ENCODE measurements around the gene GSTM2. TPM values are rescaled to one million over a fixed set of nuclear protein-coding genes. Genes with fewer than 3 reads are reported as not detected.
A peak's percentile ranks its signal among the peaks of the same experiment; 100 is the strongest.
"Not testable (repeated sequence)": the region's sequence is repeated elsewhere in the genome, so short reads cannot be mapped to it uniquely, and the experiment has no call there.

Gene GSTM2
- total RNA-seq, 1 experiment from 2014 or later: 19.3 TPM

DNA sequence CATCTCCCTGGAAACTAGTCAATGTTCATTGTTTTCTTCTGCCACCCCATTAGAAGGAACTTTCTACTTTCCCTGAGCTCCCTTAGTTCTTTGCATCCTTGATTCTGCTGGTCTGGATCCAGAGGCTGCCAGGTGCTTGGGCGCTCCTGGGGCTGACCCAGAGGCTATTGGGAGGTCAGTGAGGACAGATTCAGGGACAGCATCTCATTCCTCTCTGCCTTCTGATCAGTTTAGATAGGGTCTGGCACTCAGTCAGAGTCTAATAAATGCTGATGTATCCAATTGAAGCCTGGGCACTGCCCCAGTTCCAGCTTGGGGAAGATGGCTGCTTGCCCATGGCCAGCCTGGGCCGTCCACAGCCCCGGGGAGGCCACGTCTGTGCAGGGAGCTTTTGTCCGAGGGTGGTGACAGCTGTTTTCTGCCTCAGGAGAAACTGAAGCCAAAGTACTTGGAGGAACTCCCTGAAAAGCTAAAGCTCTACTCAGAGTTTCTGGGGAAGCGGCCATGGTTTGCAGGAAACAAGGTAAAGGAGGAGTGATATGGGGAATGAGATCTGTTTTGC, 22.1 kb downstream of the GSTM2 start:
- Histone ChIP-seq H3K4me1 (replicated peaks) (peaks cover 9% of the 10 kb centered on the region), H3K36me3 (no peaks in the 10 kb centered on the region), H3K4me3 (no peak overlapping the region), H3K27ac (no peak overlapping the region), H3K27me3 (replicated peaks) (no peaks in the 10 kb centered on the region), H3K9me3 (replicated peaks) (no peaks in the 10 kb centered on the region)
- no peak for DNase-seq (ENCODE audit: low read depth in 1 of 2, low spot score in 2 of 2)

DNA sequence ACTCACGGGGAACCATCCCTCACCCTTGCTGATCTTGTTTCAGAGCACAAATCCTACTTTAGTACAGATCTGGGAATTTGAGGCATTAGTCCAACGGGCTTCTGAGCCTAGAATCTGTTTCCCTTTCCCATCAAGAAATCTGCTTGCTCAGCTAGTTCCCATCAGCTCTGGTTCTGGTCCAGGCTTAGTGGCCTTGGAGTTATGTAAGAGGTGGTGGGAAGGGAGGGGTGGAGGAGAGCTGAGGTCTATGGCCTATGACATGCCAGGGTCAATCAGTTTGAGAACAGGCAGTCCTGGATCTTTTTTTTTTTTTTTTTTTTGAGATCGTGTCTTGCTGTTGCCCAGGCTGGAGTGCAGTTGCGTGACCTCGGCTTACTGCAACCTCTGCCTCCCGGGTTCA, 23.9 kb downstream of the GSTM2 start:
- Histone ChIP-seq H3K9me3 (replicated peaks) (no peaks in the 10 kb centered on the region), H3K36me3 (no peaks in the 10 kb centered on the region), H3K27me3 (replicated peaks) (no peaks in the 10 kb centered on the region), H3K4me1 (replicated peaks) (peaks cover 9% of the 10 kb centered on the region), H3K27ac (no peak overlapping the region), H3K4me3 (no peak overlapping the region)
- no peak for DNase-seq (ENCODE audit: low read depth in 1 of 2, low spot score in 2 of 2)

DNA sequence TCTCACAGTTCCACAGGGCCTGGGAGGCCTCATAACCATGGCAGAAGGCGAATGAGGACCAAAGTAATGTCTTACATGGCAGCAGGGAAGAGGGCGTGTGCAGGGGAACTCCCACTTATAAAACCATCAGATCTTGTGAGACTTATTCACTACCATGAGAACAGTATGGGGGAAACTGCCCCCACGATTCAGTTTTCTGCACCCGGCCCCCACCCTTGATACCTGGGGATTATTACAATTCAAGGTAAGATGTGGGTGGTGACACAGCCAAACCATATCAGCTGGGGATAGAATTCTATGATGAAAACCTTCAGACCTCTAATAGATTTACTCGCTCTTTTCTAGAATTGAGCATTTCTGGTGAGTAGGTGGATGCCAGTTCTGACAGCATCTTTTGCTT, 26.5 kb downstream of the GSTM2 start:
- not testable (repeated sequence) for H3K4me3 ChIP-seq; DNase-seq (ENCODE audit: low read depth in 1 of 2, low spot score in 2 of 2); H3K27ac ChIP-seq

DNA sequence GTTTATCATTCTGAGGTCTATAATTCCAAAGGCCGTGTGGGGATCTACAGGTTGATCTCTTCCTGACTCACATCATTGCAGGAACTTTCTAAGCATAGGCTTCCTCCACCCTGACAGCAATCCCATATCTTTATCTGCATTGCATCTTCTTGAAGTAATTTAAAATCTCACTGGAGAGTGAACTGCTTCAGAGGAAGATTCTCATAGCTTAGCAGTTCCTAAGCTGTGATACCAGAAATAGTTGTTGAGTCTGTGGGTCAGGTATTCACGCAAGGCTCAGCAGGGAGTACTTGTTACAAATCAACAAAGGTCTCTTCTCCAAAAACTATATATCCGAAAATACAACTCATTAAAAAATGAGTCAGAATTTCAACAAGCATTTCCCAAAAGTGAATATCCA, 27.3 kb downstream of the GSTM2 start:
- H3K4me3 ChIP-seq; H3K27ac ChIP-seq; H3K9me3 ChIP-seq (replicated peaks); H3K4me1 ChIP-seq (replicated peaks); H3K27me3 ChIP-seq (replicated peaks); DNase-seq (ENCODE audit: low read depth in 1 of 2, low spot score in 2 of 2); H3K36me3 ChIP-seq: not testable (repeated sequence)

More for the DNA sequence above, 26.5 kb downstream of the GSTM2 start:
- H3K27me3 ChIP-seq (replicated peaks); H3K36me3 ChIP-seq; H3K4me1 ChIP-seq (replicated peaks); H3K9me3 ChIP-seq (replicated peaks): not testable (repeated sequence)

DNA sequence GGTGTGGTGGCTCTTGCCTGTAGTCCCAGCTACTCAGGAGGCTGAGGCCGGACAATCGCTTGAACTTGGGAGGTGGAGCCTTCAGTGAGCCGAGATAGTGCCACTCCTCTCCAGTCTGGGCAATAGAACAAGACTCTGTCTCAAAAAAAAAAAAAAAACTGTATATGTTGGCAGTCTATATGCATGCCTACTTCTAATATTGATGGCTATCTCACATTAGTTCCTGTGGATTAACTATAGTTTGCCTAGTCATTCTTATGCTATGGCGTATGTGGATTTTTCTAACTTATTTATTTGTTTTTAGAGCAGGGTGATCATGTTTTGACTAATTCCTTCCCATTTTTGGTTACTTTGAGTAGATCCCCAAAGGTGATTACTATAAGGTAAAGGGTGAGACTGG, 29.2 kb downstream of the GSTM2 start:
- Histone ChIP-seq H3K9me3 (replicated peaks) (no peaks in the 10 kb centered on the region), H3K27ac (no peak overlapping the region), H3K4me1 (replicated peaks) (peaks cover 8% of the 10 kb centered on the region), H3K36me3 (no peaks in the 10 kb centered on the region), H3K27me3 (replicated peaks) (no peaks in the 10 kb centered on the region), H3K4me3 (no peak overlapping the region)
- no peak for DNase-seq (ENCODE audit: low read depth in 1 of 2, low spot score in 2 of 2)

DNA sequence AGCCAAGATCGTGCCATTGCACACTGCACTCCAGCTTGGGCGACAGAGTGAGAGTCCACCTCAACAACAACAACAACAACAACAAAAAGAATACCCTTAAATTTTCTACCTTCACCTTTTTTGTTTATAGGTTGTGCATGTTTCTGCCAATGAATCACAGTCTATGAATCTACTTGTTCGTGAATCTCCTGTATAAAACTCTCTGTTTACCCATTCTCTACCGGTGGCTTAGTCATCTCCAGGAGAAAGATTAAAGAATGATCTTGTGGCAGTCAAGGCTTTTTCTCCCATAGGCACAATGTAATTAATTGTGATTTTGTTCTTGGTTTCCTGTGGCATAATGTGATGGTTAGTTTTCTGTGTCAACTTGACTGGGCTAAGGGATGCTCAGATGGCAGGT, 30.0 kb downstream of the GSTM2 start:
- not testable (repeated sequence) for H3K4me3 ChIP-seq; H3K4me1 ChIP-seq (replicated peaks)
- peak in 1 of 2 experiments; percentile 28 for DNase-seq (ENCODE audit: low read depth in 1 of 2, low spot score in 2 of 2)

DNA sequence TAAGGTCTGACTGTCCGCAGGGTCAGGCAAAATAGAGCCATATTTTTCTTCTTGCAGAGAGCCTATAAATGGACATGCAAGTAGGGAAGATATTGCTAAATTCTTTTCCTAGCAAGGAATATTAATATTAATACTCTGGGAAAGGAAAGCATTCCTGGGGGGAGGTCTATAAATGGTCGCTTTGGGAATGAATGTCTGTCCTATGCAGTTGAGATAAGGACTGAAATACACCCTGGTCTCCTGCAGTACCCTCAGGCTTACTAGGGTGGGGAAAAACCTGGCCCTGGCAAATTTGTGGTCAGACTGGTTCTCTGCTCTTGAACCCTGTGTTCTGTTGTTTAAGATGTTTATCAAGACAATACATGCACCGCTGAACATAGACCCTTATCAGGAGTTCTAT, 35.1 kb downstream of the GSTM2 start:
- not testable (repeated sequence) for H3K27me3 ChIP-seq (replicated peaks); H3K36me3 ChIP-seq; DNase-seq (ENCODE audit: low read depth in 1 of 2, low spot score in 2 of 2); H3K27ac ChIP-seq; H3K4me1 ChIP-seq (replicated peaks); H3K9me3 ChIP-seq (replicated peaks); H3K4me3 ChIP-seq

More for the DNA sequence above, 30.0 kb downstream of the GSTM2 start:
- not testable (repeated sequence) for H3K36me3 ChIP-seq; H3K27me3 ChIP-seq (replicated peaks); H3K27ac ChIP-seq; H3K9me3 ChIP-seq (replicated peaks)

DNA sequence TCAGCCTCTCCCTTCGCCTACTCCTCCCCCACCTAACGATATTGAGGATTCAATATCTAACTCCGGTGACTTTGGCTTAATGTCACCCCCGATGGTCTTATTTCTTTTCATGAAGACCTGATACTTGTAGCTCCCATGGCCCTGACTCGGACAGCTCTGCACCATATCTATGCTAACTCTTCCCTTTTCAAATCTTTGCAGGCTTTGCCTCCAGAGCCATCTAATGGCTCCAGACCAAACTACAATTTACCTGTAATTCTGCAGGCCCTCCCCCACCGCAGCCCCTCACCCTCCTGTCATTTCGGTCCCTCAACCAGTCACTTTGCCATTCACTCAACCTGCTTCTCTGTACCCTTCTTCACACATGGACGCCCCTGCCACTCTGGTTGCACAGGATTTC, 36.3 kb downstream of the GSTM2 start:
- no peaks in the 10 kb centered on the region; the same call in 1 of the 2 replicates for H3K9me3 ChIP-seq (replicated peaks)
- no peaks in the 10 kb centered on the region for H3K27me3 ChIP-seq (replicated peaks)
- no peaks in the 10 kb centered on the region for H3K4me1 ChIP-seq (replicated peaks)
- H3K4me3 ChIP-seq: no peak overlapping the region
- H3K27ac ChIP-seq: no peak overlapping the region
- no peak for DNase-seq (ENCODE audit: low read depth in 1 of 2, low spot score in 2 of 2)
- H3K36me3 ChIP-seq: no peaks in the 10 kb centered on the region

DNA sequence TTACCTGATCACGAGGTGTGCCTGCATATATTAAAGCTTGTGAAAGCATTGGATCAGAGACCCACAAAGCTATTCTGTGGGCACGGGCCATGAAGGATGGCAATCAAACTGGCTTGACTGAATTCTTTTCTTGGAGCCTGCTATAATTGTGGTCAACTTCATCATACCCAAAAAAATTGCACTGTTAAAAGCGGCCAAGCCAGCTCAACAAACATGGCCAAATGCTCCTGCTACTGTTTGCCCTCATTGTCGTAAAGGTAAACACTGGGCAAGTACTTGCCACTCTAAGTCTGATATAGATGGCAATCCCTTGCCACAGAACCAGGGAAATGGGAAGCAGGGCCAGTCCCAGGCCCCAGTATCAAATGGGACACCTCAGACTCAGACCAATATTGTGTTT, 37.6 kb downstream of the GSTM2 start:
- Histone ChIP-seq H3K4me3 (no peak overlapping the region), H3K9me3 (replicated peaks) (no peaks in the 10 kb centered on the region; the same call in 1 of the 2 replicates), H3K27me3 (replicated peaks) (no peaks in the 10 kb centered on the region), H3K36me3 (no peaks in the 10 kb centered on the region), H3K4me1 (replicated peaks) (no peaks in the 10 kb centered on the region), H3K27ac (no peak overlapping the region)
- DNase-seq (ENCODE audit: low read depth in 1 of 2, low spot score in 2 of 2): no peak

DNA sequence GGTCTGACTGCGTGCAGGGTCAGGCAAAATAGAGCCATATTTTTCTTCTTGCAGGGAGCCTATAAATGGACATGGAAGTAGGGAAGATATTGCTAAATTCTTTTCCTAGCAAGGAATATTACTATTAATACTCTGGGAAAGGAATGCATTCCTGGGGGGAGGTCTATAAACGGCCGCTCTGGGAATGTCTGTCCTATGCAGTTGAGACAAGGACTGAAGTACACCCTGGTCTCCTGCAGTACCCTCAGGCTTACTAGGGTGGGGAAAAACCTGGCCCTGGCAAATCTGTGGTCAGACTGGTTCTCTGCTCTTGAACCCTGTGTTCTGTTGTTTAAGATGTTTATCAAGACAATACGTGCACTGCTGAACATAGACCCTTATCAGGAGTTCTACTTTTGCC, 41.1 kb downstream of the GSTM2 start:
- not testable (repeated sequence) for H3K4me1 ChIP-seq (replicated peaks); H3K36me3 ChIP-seq; H3K9me3 ChIP-seq (replicated peaks); H3K27me3 ChIP-seq (replicated peaks); DNase-seq (ENCODE audit: low read depth in 1 of 2, low spot score in 2 of 2); H3K27ac ChIP-seq; H3K4me3 ChIP-seq

DNA sequence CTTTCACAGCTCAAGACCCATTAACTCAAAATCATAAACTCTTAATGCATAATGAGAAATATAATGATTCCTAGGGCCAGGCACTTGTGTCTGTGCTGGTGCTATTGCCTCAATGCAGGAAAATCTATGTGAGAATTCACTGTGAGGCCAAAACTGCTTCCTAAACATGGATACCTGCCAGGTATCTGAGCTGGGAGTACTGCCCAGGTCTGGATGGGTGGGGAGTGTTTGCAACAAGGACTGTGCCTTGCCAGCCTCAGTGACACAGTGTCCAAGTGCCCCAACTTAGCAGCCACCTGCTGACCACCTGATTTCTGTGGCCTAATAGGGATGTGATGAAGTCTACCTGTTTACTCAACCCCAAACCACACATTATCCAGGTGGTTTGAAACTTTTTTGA, 42.0 kb downstream of the GSTM2 start:
- H3K9me3 ChIP-seq (replicated peaks); H3K4me3 ChIP-seq: not testable (repeated sequence)

DNA sequence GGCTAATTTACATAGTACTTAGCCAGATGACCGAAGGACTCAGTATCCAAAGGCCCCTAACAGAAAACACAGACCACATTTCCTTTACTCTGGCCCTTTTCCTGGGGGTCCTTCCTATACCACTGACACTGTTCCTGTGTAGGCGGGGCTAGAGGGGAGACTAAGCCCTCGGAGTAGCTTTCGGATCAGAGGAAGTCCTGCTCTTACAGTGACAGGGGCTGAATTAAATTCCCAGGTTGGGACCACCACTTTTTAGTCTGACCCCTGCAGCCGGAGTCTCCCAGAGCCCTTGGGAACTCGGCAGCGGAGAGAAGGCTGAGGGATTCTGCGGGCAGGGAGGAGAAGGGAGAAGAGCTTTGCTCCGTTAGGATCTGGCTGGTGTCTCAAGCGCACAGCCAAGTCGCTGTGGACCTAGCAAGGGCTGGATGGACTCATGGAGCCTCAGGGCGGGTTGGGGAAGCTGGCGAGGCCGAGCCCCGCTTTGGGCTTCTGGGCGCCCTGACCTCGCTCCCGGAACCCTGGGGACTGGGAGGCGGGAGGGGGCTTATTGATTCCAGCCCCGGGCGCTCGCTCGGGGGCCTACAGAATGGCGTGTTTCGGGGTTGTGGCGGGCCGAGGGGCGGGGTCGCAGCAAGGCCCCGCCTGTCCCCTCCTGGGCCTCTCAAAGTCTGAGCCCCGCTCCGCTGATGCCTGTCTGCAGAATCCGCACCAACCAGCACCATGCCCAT, 43.9 kb downstream of the GSTM2 start, which contains the start of gene GSTM5:
Gene GSTM5, plus strand, starts transcription at position 659 of the 728 bp plus-strand sequence. Its CDS starts 62 bp downstream, at position 721.
- H3K4me1 ChIP-seq (replicated peaks); DNase-seq (ENCODE audit: low read depth in 1 of 2, low spot score in 2 of 2); H3K36me3 ChIP-seq; H3K27me3 ChIP-seq (replicated peaks); H3K4me3 ChIP-seq; H3K27ac ChIP-seq; H3K9me3 ChIP-seq (replicated peaks): not testable (repeated sequence)

More for the DNA sequence above, 42.0 kb downstream of the GSTM2 start:
- not testable (repeated sequence) for H3K27ac ChIP-seq; DNase-seq (ENCODE audit: low read depth in 1 of 2, low spot score in 2 of 2); H3K27me3 ChIP-seq (replicated peaks); H3K36me3 ChIP-seq; H3K4me1 ChIP-seq (replicated peaks)

DNA sequence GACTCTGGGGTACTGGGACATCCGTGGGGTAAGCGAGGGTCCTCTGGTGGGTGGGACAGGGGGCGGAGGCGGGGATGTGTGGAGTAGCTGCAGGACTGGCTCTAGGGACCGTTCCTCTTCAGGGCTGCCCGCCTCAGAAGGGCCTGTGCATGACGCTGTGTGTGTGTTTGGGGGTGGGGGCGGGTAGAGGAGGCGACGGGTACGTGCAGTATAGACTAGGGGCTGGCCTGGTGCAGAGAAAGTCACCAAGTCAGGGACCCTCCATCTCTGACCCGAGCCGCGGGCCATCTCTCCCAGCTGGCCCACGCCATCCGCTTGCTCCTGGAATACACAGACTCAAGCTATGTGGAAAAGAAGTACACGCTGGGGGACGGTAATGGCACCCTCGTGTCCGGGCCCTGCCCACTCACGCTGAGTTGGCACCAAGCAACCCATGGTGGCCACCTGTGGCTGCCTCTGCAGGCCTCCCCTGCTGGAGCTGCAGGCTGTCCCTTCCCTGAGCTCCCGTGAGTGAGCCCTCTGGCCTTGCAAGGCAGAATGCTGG, 44.5 kb downstream of the GSTM2 start:
- no peaks in the 10 kb centered on the region for H3K9me3 ChIP-seq (replicated peaks)
- H3K4me3 ChIP-seq: no peak overlapping the region
- DNase-seq (ENCODE audit: low read depth in 1 of 2, low spot score in 2 of 2): no peak

DNA sequence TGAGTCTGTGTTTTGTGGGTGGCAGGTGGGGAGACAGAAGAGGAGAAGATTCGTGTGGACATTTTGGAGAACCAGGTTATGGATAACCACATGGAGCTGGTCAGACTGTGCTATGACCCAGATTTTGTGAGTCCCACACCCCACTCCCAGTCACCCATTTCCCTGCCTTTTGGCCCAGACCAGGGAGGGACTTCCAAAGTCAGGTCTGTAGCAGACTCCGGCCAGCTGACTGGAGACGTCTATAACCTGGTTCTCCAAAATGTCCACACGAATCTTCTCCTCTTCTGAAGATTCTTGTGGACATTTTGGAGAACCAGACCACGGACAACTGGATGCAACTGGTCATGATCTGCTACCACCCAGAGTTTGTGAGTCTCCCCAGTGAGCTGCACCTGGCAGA, 45.8 kb downstream of the GSTM2 start:
- Histone ChIP-seq H3K4me1 (replicated peaks) (peaks cover 3% of the 10 kb centered on the region), H3K27ac (no peak overlapping the region), H3K4me3 (no peak overlapping the region), H3K36me3 (no peaks in the 10 kb centered on the region), H3K27me3 (replicated peaks) (no peaks in the 10 kb centered on the region), H3K9me3 (replicated peaks) (no peaks in the 10 kb centered on the region)
- no peak for DNase-seq (ENCODE audit: low read depth in 1 of 2, low spot score in 2 of 2)

More for the DNA sequence above, 44.5 kb downstream of the GSTM2 start:
- H3K27me3 ChIP-seq (replicated peaks): no peaks in the 10 kb centered on the region
- H3K27ac ChIP-seq: no peak overlapping the region
- no peaks in the 10 kb centered on the region for H3K4me1 ChIP-seq (replicated peaks)
- H3K36me3 ChIP-seq: no peaks in the 10 kb centered on the region

Measured in SJSA1 (cell line).